HG02852 (cell line): Measurements from ENCODE around the gene MCTP1.

Experiments
- ATAC-seq: cut with Tn5 transposase; IDR thresholded peaks from one replicate; pipeline ENCODE4 v1.9.1; 2021; ENCODE audit warnings: mild to moderate bottlenecking, moderate library complexity; ENCODE audit not compliant: unreplicated experiment

Gene MCTP1

DNA sequence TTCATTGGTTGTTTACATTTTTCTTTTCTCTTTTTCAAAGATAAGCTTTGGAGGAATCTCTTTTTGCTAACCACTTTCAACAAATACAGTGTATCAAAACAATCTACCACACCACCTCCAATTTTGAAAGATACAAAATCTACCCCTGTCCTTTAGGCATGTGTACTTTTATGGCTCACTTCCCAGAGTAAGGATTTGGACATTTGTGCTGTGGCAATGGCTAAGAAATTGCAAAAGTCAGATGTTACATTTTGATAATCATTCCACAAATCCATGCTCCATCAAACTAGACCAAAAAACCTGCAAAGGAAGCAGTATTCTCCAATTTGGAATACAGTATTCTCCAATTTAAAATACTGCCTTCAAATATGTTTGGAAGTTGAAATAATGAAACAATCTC is 204.9 kb downstream of the MCTP1 start:
- ATAC-seq, result no peak

DNA sequence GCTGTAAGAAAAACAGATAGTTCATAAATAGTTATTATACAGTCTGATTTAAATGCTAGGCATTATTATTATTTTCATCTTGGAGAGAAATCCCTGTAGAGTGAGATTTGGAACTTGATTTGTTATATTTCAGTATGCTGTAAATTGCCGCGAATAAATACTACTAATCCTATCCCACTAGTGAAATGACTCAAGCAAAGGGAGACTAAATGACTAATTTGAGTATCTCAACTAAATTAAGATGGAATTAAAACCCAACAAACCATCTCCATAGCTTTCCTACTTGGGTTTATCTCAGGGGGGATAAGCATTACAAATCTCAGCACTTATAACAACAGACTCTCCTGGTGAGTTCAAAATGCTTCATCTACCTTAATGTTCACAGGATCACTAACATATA is 206.0 kb downstream of the MCTP1 start:
- no peak for ATAC-seq

DNA sequence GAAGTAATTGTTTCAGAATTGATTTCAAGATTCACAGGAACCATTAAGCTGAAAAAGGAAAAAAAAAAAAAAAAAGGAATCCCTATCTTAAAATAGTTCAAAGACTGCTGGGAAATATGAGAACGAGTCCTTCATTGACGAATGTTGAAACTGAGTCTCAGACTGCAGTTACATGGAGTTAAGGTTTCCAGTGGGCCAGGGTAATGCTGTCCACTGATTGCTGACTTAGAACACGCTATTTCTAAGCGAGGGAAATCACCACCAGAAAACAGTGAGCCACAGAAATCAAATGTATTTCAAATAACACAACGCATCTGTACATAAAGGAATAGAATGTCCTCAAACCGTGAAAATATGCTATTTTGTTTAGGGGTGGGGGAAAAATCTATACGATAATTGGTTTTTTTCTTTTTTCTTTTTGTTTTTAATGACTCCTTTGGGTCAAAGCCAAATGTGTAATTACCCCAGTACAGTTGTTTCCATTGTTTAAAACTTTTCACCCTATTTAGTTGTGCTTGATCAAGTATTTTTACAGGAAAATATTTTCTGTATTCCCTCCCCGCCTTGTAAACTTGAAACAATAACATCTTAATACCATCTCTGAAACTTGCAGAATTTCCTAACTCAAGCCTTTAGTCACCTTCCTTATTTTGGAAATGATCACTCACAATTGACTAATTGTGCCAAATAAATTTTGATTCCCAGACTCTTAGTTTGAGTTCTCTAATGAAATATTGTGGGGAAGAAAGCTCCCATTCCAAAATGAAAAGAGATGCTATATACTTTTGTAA is 208.3 kb downstream of the MCTP1 start:
- no peak for ATAC-seq

DNA sequence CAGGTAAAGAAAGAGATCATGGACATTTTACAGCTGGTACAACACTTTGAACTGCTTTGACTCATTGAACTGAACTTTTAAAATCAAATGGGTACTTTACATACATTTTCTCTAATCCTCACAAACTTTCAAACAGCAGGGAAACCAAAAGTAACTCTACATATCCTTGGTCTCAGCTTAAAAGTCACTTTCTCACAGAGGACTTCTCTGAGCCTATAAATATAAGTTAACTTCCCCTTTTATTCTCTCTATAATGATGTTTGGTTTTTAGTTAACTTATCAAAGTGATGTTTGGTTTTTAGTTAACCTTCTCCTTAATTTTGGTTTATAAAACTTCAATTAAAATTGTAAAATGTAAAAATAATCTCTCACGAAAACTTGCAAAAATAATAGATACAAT is 209.8 kb downstream of the MCTP1 start:
- no peak for ATAC-seq

DNA sequence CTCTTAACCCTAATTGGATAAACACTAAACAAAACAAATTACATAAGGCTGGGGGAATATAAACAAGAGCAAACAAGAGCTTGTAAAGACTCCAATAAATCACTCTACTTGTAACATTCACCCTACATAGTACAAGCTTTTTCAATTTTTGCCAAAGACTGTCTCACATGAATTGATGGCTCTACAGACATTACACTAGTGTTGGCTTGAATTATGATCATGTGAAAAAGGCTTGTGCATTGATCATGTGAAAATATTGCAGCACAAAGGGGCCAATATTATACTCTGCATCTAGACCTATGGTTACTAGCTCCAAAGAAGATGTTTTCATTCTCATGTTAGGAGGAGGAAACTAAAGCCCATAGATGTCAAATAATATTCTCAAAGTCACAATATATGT is 212.6 kb downstream of the MCTP1 start:
- ATAC-seq, result no peak

DNA sequence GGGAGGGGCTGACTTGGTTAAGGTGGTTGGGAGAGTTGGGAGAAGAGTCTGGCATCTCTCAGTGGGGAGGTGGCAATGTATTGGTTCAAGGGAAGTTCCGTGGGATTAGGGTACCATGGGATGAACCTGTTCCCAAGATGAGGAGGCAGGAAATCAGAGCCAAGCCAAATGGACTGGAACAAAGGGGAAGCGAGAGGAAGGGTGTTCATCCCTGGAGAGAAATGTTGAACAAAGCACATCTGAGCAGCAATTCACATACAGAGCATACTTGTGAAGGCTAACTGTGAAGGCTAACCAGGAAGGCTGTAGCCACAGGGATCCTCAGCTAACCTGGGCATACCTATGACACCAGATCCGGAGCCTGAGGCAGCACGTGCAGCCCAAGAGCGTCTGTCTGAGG is 214.0 kb downstream of the MCTP1 start:
- no peak for ATAC-seq

DNA sequence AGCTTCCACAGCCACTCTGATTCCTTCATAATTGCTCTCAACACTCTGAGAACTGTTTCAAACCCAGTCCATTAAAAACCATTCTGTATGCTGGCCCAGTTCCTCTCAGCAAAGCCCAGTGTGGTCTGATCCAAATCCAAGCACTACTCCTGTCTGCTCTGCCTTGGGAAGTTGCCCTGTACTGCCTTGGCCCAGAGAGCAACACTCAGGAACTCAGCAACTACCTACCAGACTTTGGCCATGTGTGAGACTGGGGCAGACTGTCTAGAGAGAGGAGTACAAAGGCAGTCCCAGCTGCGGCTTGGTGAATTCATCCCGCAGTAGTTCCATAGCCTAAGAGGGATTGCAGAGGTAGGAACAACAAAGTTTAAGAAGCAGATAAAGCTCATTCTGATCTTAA is 214.4 kb downstream of the MCTP1 start:
- ATAC-seq, result no peak

DNA sequence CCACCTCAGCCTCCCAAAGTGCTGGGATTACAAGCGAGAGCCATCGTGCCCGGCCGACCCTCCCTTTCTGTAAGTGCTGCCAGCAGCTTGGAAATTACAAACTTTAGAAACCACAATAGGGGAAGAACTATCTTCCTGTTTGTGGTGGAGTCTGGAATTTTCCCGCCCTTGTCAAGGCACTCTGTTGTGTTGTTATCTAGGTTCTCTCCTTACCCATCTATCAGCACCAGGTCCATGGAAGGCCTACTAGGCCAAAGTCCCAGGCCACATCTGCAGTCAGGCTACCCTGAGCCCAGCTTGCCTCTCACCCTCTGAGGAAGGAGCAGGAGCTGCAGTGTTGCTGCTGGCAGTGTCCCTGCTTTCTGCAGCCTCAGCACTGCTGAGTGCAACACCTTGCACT is 214.9 kb downstream of the MCTP1 start:
- no peak for ATAC-seq

DNA sequence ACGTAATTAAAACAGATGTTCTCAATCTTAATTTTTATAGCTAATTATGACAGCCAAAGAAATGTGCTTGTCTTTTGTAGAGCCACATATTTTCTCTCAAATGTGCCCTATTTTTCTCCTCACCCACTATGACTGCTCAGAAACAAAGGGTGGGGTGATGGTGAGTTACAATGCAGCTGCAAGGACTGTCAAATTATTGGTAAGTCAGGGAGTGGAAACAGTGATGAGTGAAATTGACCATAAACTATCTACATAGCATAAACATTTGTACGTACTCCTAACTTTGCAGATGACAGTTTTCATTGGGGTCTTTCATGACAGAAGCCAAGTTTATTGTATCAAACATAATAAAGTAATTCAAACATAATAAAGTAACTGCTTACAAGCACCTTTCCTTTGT is 215.9 kb downstream of the MCTP1 start:
- ATAC-seq, result no peak

DNA sequence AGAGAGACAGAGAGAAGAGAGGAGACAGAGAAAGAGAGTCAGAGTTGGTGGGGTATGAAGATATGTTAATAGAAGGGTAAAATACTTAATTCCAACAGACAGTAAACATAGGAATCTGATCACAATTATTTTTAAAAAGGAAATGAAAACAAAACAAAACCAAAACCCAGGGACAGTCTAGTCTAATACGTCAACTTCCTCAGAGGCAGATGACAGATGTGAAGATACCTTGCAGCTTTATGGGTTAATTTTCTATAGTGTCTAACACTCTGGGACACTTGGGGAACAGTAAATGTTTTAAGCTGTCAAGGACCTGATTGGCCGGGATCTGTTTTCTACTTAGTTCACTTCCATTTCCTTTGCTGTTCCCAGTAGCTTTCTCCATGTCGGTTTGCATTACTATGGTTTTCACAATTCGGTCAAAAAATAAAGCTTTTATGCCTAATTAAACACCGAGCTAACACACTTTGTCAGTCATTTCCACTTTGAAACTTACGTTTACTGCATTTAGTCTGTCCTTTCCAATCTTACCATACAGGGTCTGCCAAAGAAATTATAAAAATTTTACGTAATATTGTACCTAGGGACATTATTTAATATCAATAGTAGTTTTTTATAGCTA is 216.5 kb downstream of the MCTP1 start:
- ATAC-seq, result no peak

DNA sequence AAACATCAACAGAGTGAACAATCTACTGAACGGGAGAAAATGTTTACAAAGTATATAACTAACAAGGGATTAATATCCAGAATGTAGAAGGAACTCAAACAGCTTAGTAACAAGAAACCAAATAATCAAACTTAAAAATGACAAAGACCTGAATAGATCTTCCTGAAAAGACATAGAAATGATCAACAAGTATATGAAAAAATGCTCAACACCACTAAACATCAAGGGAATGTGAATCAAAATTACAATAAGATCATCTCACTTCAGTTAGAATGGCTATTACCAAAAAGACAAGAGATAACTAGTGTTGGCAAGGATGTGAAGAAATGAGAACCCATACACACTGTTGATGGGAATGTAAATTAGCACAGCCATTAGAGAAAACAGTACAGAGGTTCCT is 218.8 kb downstream of the MCTP1 start:
- no peak for ATAC-seq

DNA sequence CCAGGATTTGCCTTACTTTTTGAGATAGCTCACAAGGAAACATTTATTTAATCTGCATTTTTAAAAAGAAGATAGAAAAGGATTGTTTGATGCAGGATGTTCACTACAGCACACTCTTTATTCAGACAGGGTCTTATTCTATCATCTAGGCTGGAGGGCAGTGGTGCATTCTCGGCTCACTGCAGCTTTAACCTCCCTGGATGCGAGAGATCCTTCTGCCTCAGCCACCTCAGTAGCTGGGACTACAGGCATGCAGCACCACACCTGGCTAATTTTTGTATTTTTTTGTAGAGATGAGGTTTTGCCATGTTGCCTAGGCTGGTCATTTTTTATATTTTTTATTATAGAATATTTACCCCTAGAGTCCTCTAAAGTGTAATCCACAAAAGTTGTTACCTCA is 221.4 kb downstream of the MCTP1 start:
- no peak for ATAC-seq

DNA sequence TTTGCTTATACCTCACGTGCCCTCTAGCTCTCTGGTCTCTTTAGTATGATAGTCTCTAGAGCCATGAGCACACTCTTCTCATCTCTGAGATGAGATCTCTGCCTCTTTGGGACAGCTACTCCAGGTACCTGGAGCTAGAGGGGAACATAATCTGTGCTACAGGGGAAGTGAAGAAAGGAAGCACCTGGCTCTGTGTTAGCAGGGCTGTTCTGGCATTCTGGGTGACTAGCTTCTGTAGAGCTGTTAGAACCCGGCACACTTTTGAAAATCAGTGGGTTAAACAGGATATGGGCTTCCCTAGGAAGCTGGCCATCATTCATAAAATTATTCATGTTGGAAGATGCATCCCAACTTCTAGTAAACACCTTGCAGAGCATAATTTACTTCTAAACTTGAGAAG is 224.8 kb downstream of the MCTP1 start:
- ATAC-seq, result no peak

DNA sequence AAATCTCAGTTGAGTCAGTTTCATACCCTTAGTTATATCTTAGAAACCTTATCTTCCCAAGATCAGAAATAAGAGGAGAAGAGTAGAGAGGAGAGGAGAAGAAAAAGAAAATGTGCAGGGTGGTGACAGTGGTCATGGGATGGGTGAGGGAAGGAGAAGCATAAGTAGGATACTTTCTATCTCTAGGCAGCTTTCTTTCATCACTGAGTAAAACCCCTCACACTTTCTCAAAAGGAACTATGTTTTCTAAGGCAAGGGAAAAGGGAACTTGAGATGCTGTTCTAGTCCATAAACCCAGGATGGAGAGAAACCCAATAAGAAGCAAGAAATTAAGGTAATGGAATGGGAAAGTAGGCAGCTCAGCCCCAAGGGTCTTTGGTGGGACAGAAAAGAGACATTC is 225.3 kb downstream of the MCTP1 start:
- ATAC-seq, result no peak

DNA sequence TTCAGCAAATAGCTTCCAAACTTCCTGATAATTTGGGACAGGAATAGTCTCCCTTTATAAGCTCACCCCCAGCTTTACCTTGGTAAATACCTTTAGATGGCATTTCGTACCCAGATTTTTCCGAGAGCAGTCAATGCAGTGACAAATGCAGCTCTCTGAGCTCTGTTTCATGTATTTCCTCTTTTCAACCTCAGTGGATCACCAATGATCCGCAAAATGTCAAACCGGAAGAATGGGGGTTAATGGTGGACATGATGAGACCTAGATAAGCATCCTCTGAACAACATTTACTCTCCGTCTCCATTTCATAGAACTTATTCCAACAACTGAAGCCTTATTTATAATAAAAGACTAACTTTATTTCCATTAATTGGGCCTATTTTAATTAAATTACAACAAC is 227.3 kb downstream of the MCTP1 start:
- ATAC-seq, result no peak

DNA sequence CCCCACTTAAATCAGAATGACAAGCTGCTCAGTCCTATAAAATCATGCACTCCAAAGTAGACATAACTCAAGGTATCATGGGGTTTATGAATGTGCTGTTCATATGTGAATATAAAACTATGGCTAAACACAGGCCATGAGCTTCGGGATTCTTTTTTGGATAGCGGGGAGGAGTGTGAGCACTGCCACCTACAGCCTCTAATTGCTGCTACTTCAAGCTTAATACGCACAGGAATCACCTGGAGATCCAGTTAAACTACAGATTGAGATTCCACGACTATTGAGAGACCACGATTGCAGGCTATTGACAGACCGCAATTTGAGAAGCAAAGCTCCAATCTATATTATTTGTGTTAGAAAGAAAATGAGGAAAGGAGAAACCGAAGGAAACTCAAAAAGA is 231.6 kb downstream of the MCTP1 start:
- no peak for ATAC-seq

DNA sequence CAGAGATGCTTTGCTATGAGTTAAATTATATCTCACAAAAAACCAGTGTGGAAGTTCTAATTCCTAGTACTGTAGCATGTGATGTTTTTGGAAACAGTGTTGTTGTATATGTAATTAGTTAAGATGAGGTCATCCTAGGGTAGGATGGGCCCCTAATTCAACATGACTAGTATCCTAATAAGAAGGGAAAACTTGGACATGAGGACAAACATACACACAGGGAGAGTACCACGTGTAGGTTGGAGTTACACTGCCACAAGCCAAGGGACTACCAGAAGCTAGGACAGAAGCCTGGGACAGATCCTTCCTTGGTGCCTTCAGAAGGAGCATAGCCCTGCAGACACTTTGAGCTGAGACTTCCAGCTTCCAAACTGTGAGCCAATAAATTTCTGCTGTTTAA is 234.2 kb downstream of the MCTP1 start:
- ATAC-seq, result no peak

DNA sequence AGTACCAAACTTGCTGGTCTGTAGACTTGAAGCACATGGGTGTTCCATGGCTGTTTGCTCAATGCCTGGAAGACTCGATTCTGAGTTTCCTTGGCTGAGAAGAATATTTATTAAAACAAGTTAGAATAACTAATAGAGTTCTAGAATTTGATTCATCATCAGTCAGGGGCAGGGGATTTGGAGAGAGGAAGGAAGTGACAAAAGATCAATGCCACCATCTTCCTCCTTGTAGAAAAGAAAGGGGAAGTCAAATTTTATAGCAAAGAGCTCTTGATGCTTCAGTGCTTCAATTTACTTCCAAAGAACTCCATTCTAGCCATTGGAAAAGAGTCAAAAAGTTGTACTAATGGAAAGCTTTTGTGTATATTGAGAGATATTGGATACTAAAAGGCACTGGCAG is 236.3 kb downstream of the MCTP1 start:
- ATAC-seq, result no peak

DNA sequence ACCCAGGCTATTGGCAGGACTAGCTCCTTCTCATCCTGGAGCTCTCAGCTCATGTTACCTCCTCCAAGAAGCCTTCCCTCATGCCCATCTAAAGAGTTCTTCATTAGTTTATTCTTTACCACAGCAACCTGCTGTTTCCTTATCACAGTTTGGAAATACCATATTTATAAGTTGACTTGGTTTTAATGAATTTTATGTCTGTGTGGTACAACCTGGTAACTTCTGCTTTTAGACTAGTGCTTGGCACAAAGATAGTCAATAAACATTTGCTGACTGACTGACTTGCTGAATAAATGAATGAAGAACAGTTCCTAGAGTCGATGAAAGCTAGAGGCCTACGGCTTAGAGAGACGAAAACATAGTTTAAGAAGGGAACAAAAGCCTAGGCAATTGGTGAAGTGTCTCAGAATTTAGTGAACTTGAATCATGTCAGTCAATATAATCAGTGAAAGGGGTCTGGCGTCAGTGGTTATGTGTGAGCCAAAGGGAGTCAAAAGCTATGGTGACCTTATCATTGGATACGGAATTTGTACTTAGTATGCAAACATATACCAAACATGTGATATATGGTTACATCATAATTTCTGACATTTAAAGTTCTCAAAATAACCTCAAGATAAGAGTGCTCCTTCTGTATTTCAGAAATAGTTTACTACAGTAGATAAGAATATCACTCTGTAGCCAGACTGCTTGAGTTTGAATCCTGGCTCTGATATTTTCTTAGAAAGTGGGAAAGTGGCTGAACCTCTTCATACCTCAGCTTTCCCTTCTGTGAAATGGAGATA is 239.5 kb downstream of the MCTP1 start:
- no peak for ATAC-seq

DNA sequence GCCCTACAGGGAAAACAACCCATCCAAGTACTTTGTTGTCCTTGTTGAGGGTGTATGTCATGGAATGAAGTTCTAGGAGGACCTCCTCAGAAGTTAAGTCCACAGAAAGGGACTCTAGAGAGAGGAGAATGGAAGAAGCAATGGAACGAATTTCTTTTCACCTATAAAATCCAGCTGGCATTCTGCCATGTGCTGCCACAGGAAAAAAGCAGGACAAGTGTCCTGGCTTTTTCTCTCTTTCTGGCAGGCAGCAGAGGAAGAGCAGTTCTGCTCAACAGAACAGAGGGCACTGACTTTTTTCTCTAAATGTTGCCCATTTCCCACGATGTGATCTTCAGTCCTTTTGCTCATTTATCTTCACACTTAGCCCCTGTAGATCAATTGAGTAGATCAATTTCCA is 240.8 kb downstream of the MCTP1 start:
- no peak for ATAC-seq

DNA sequence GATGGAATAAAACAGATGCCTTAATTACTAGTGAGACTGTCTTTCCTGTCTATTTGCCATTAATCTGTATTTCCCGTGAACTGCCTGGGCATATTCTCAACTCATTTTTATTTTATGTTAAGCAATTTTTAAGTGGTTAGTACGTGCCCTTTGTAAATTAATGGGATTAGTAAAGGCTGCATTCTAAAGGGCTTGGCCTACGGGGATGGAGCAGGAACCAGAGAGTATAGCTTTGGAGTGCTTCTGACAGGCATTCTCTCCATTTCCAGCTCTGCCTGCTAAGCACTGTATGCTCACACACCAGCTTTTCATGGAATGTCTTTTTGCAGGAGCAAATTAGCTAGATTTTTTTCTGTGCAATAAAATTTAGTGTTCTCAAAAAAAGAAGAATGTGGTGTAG is 241.2 kb downstream of the MCTP1 start:
- ATAC-seq, result no peak

DNA sequence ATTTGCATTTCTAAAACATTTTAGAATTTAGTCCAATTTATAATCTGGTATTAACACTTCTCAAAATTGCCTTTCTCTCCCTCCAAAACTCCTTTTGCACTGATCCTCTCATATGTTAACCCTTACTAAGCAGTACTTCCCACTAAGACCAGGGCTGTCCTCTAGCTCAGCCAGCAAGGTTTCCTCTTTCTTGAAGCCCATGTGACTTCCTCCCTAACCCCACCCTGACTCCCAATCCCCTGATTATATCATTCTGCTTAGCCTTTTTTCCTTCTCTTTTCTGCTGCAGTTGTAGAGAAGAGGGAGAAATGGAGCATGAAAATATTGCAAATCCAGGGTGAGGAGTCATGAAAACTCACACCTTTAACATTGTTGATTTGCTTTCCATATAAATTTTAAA is 241.7 kb downstream of the MCTP1 start:
- no peak for ATAC-seq
